Endometrial microvascular endothelial cells (primary cell): ENCODE measurements around the gene TTC19. TPM values are rescaled to one million over a fixed set of nuclear protein-coding genes. Genes with fewer than 3 reads are reported as not detected.

Source experiments
- in situ Hi-C: cut with HindIII; loops from 2 replicates; pipeline ENCODE4 v1.10.0; 2017; ENCODE audit warnings: low sequenced_read_pairs, low pct_unique_long_range_greater_than_20kb; ENCODE audit errors: inconsistent ontology term
- total RNA-seq: library from RNA; depleted of rRNA; stranded (reverse); fragments of >200 nt; gene quantifications from one replicate; pipeline ENCODE4 v1.2.3, GENCODE V29; 2015; ENCODE audit errors: inconsistent ontology term

The TTC19 gene
- total RNA-seq: 30.6 TPM

GRCh38 chr17:15999141-15999973 is at the start of gene TTC19, which contains the start of gene ZSWIM7:
TTC19 (plus strand) TSS chr17:15999824; CDS start chr17:15999849, 25 bp downstream.
ZSWIM7 (minus strand) TSS chr17:15999704; CDS start chr17:15999594, 110 bp downstream.
- in situ Hi-C loops: no loop called here

GRCh38 chr17:15951368-15952047 is 48.1 kb upstream of the TTC19 start:
- in situ Hi-C loops: no loop called here

- in situ Hi-C loops: no loop called here
Observed at GRCh38 chr17:15952048-15952532, 47.5 kb upstream of the TTC19 start.

GRCh38 chr17:15952916-15953790 is 46.5 kb upstream of the TTC19 start:
- in situ Hi-C loops: no loop called here

- in situ Hi-C loops: no loop called here
Observed at GRCh38 chr17:15954222-15954621, 45.4 kb upstream of the TTC19 start.

- in situ Hi-C loops: no loop called here
Observed at GRCh38 chr17:15955793-15956541, 43.7 kb upstream of the TTC19 start.

- in situ Hi-C loops: no loop called here
Observed at GRCh38 chr17:15957206-15957605, 42.4 kb upstream of the TTC19 start.

GRCh38 chr17:15957608-15958307 is 41.9 kb upstream of the TTC19 start:
- in situ Hi-C loops: no loop called here

GRCh38 chr17:15958484-15958854 is 41.2 kb upstream of the TTC19 start:
- in situ Hi-C loops: no loop called here

GRCh38 chr17:15963670-15964110 is 35.9 kb upstream of the TTC19 start:
- in situ Hi-C loops: no loop called here

- in situ Hi-C loops: no loop called here
Observed at GRCh38 chr17:15965528-15965927, 34.1 kb upstream of the TTC19 start.

GRCh38 chr17:15966183-15966878 is 33.3 kb upstream of the TTC19 start:
- in situ Hi-C loops: no loop called here

- in situ Hi-C loops: no loop called here
Observed at GRCh38 chr17:15966879-15967248, 32.8 kb upstream of the TTC19 start.

- in situ Hi-C loops: no loop called here
Observed at GRCh38 chr17:15967706-15968399, 31.8 kb upstream of the TTC19 start.

GRCh38 chr17:15969463-15969862 is 30.2 kb upstream of the TTC19 start:
- in situ Hi-C loops: no loop called here

GRCh38 chr17:15970500-15970899 is 29.1 kb upstream of the TTC19 start:
- in situ Hi-C loops: no loop called here
